Measurements from ENCODE around the gene NFIB. TPM values are rescaled to one million over a fixed set of nuclear protein-coding genes. Genes with fewer than 3 reads are reported as not detected.

Gene NFIB
- polyA plus RNA-seq, 3 donors = not detected

DNA sequence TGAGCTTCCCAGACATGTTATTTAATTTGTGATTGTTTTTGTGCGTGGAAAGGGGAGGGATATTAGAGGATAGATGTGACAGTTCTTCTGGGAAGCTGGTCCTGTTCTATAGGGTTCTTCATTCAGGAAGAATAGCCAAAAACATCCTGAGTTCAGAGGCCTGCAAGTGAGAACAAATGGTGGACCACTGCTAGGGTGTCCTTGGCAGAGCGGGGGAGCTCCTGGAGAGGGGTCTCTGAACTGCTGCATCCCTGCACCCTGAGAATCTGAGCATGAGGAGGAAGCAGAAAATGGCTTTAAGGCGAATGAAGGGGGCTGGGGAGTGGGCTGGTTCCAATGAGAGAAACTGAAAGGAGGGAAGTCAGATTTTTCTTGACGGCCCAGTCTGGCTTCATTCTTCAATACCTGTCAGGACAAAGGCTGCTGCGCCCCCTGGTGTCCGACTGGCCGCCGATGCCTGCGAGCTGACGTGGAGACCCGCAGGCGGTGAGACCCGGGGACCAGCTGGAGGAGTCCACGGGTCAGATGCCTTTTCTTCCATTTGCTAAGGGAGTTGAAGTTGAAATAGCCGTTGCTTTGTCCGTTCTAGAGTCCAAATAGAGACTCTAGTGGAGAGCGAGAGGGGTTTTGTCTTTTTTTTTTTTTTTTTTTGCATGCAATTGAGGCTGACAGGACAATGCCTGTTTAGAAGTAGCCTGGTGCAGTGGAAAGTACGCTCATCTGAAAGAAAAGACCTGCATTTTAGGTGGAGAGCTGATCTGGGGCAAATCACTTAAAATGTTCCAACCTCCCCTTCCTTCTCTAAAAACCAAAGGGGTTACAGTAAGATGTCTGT is 39.5 kb upstream of the NFIB start:
- Mint-ChIP-seq H3K36me3 (no peaks in the 10 kb centered on the region), H3K4me3 (peak overlapping the region in 1 of 2 donors; percentile 36), H3K9me3 (peaks cover 0 to 12% (median 0%) of the 10 kb centered on the region in 7 donors), H3K27ac (no peak overlapping the region), H3K27me3 (ENCODE audit: low read depth in 3 of 3) (peaks cover 17 to 35% (median 18%) of the 10 kb centered on the region in 3 donors), H3K4me1 (peaks cover 2% of the 10 kb centered on the region)
- peak; percentile 11 to 40 (median 22) for DNase-seq
- Histone ChIP-seq H2AFZ (ENCODE audit: insufficient read depth, low read depth, low read length, poor library complexity, severe bottlenecking) (no peak overlapping the region), H3K36me3 (replicated peaks in 1 of 2; ENCODE audit: control insufficient read depth in 1 of 2, insufficient read depth in 2 of 2, low read length in 2 of 2) (no peaks in the 10 kb centered on the region), H3K27me3 (ENCODE audit: control insufficient read depth in 2 of 2, insufficient read depth in 2 of 2, low read length in 2 of 2) (peaks cover 29 to 51% of the 10 kb centered on the region in 2 donors), H3K9ac (ENCODE audit: insufficient read depth, low read length, poor library complexity, severe bottlenecking) (no peak overlapping the region), H3K27ac (ENCODE audit: low read depth in 1 of 2, low read length in 2 of 2) (no peak overlapping the region), H4K20me1 (ENCODE audit: insufficient read depth, low read length) (no peaks in the 10 kb centered on the region), H3K4me3 (replicated peaks in 1 of 3; ENCODE audit: low read depth in 2 of 3, low read length in 3 of 3) (no peak overlapping the region), H3K79me2 (ENCODE audit: insufficient read depth, low read length) (no peaks in the 10 kb centered on the region), H3K4me1 (ENCODE audit: control insufficient read depth in 1 of 2, insufficient read depth in 2 of 2, low read length in 2 of 2) (no peaks in the 10 kb centered on the region), H3K4me2 (replicated peaks; ENCODE audit: extremely low read depth, low read length, poor library complexity, severe bottlenecking) (no peak overlapping the region), H3K9me3 (replicated peaks in 1 of 2; ENCODE audit: control insufficient read depth in 1 of 2, insufficient read depth in 1 of 2, low read length in 2 of 2) (peaks cover 0 to 18% of the 10 kb centered on the region in 2 donors)
- intact Hi-C loops (cut with micrococcal nuclease) = loop anchor here (5.0 kb wide), 1 partner anchor 926 kb away; no protein-coding TSS in a partner anchor
- TF ChIP-seq, protein P1, sequence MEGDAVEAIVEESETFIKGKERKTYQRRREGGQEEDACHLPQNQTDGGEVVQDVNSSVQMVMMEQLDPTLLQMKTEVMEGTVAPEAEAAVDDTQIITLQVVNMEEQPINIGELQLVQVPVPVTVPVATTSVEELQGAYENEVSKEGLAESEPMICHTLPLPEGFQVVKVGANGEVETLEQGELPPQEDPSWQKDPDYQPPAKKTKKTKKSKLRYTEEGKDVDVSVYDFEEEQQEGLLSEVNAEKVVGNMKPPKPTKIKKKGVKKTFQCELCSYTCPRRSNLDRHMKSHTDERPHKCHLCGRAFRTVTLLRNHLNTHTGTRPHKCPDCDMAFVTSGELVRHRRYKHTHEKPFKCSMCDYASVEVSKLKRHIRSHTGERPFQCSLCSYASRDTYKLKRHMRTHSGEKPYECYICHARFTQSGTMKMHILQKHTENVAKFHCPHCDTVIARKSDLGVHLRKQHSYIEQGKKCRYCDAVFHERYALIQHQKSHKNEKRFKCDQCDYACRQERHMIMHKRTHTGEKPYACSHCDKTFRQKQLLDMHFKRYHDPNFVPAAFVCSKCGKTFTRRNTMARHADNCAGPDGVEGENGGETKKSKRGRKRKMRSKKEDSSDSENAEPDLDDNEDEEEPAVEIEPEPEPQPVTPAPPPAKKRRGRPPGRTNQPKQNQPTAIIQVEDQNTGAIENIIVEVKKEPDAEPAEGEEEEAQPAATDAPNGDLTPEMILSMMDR (IDR thresholded peaks at IDR 0.05) = peak; percentile 69
- WGBS (ENCODE audit: insufficient coverage) = 20% methylated on average over 9 of the region's 18 CpGs

DNA sequence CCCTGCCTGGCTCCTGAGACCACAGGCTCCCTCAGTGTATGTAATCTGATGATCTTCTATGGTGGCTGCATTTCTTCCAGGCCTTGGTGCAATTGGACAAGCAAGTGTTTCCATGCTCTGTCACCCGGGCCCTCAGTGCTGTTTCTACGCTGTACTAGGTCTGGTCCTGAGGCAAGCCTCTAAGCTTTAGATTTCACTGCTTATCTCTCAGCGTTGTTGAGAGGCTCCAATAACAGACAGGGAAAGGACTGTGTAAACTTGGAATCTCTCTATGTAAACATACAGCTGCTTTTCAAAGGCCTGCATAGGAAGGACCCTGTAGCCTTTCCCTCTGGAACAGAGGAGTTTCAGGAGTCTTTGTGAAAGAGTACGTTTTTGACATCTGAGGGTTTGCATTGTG is 38.6 kb upstream of the NFIB start:
- no peak for DNase-seq
- peaks cover 2% of the 10 kb centered on the region for H3K4me1 Mint-ChIP-seq
- 95% methylated on average over 3 of the region's 4 CpGs for WGBS (ENCODE audit: insufficient coverage)
- no peak overlapping the region for H3K4me3 Mint-ChIP-seq
- H3K36me3 ChIP-seq (replicated peaks in 1 of 2; ENCODE audit: control insufficient read depth in 1 of 2, insufficient read depth in 2 of 2, low read length in 2 of 2) = no peaks in the 10 kb centered on the region
- no peak overlapping the region for H3K4me3 ChIP-seq (replicated peaks in 1 of 3; ENCODE audit: low read depth in 2 of 3, low read length in 3 of 3)
- H3K79me2 ChIP-seq (ENCODE audit: insufficient read depth, low read length) = no peaks in the 10 kb centered on the region
- H4K20me1 ChIP-seq (ENCODE audit: insufficient read depth, low read length) = no peaks in the 10 kb centered on the region
- no peak overlapping the region for H3K4me2 ChIP-seq (replicated peaks; ENCODE audit: extremely low read depth, low read length, poor library complexity, severe bottlenecking)
- H2AFZ ChIP-seq (ENCODE audit: insufficient read depth, low read depth, low read length, poor library complexity, severe bottlenecking) = no peak overlapping the region
- no peak overlapping the region for H3K27ac Mint-ChIP-seq
- peaks cover 37 to 60% of the 10 kb centered on the region in 2 donors for H3K27me3 ChIP-seq (ENCODE audit: control insufficient read depth in 2 of 2, insufficient read depth in 2 of 2, low read length in 2 of 2)
- intact Hi-C loops (cut with micrococcal nuclease) = loop anchor here (5.0 kb wide), 1 partner anchor 925 kb away; no protein-coding TSS in a partner anchor
- H3K36me3 Mint-ChIP-seq = no peaks in the 10 kb centered on the region
- H3K9me3 ChIP-seq (replicated peaks in 1 of 2; ENCODE audit: control insufficient read depth in 1 of 2, insufficient read depth in 1 of 2, low read length in 2 of 2) = peaks cover 0 to 27% of the 10 kb centered on the region in 2 donors
- no peak overlapping the region for H3K27ac ChIP-seq (ENCODE audit: low read depth in 1 of 2, low read length in 2 of 2)
- H3K4me1 ChIP-seq (ENCODE audit: control insufficient read depth in 1 of 2, insufficient read depth in 2 of 2, low read length in 2 of 2) = no peaks in the 10 kb centered on the region
- peaks cover 17 to 32% (median 18%) of the 10 kb centered on the region in 3 donors for H3K27me3 Mint-ChIP-seq (ENCODE audit: low read depth in 3 of 3)
- TF ChIP-seq, protein P1 (IDR thresholded peaks at IDR 0.05) = no peak
- H3K9ac ChIP-seq (ENCODE audit: insufficient read depth, low read length, poor library complexity, severe bottlenecking) = no peak overlapping the region
- H3K9me3 Mint-ChIP-seq = peaks cover 0 to 12% (median 0%) of the 10 kb centered on the region in 7 donors

Data from CD14-positive monocyte (primary cell).